ENCODE data around the gene VIL1. TPM values are rescaled to one million over a fixed set of nuclear protein-coding genes. Genes with fewer than 3 reads are reported as not detected.

Gene VIL1
- total and polyA plus RNA-seq, 2 of the 13 experiments (the other 11 are each of a cell fraction or from before 2014, with no cell fraction given), result 287 to 301 TPM

DNA sequence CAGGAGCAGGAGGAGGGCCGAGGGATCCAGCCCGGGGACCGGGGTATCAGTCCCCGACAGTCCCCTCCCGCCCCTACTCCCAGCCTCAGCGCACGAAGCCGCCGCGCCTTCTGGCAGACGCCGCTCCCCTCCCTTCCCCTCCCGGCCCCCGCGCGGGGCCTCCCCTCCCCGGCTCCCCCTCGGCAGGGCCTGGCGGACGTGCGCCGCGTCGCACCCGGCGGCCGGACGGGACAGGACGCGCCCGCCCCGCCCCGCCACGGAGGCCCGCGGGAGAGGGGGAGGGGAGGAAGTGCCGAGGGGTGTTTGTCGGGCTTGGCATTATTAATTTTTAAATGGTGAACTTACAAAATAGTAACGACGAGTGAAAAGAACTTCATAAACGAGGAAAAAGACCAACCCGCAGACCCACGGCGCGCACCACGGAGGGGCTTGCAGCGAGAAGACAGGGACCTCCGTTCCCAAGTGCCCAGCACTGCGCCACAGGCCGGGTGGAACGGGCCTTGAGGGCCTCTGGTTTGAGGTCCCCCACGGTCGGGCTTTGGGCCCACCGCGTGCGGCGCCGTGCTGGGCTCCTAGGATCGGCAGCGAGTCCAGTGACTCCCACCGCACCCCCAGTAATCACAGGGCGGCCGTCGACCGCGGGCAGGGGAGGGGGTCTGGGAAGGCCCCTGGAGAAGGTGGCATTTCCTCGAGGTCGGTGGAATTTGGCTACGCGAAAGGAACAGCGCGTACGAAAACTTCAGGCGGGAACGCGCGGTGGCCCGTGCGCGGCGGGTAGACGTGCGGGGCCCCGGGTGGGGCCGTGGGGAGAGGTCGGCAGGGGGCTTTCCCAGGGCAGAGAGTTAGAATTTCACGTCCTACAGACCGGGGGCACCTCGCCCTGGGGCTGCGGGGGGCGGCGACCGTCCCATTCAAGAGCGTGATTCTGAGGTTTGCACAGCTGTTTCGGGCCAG lies 20.2 kb upstream of the VIL1 start (continued):
- TF ChIP-seq, protein P1, sequence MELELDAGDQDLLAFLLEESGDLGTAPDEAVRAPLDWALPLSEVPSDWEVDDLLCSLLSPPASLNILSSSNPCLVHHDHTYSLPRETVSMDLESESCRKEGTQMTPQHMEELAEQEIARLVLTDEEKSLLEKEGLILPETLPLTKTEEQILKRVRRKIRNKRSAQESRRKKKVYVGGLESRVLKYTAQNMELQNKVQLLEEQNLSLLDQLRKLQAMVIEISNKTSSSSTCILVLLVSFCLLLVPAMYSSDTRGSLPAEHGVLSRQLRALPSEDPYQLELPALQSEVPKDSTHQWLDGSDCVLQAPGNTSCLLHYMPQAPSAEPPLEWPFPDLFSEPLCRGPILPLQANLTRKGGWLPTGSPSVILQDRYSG (CRISPR knock-in tag; IDR thresholded peaks at IDR 0.05), result no peak
- no peak for TF ChIP-seq POLR2AphosphoS2 (IDR thresholded peaks at IDR 0.05; ENCODE audit: low read depth, low read length)
- TF ChIP-seq MYNN (CRISPR knock-in tag; IDR thresholded peaks at IDR 0.05; ENCODE audit: low read depth), result no peak
- TF ChIP-seq TERF1 (CRISPR knock-in tag; IDR thresholded peaks at IDR 0.05), result peak; percentile 34; the same call in 1 of the 2 replicates
- peak; percentile 33 for TF ChIP-seq MED1 (CRISPR knock-in tag; IDR thresholded peaks at IDR 0.05)
- TF ChIP-seq ZNF33A (CRISPR knock-in tag; IDR thresholded peaks at IDR 0.05; ENCODE audit: borderline replicate concordance), result no peak; the same call in 1 of the 2 replicates
- TF ChIP-seq IRF2 (CRISPR knock-in tag; IDR thresholded peaks at IDR 0.05), result no peak
- TF ChIP-seq BORCS8-MEF2B (CRISPR knock-in tag; IDR thresholded peaks at IDR 0.05), result no peak
- TF ChIP-seq HHEX (CRISPR knock-in tag; IDR thresholded peaks at IDR 0.05), result no peak
- TF ChIP-seq, protein P2, sequence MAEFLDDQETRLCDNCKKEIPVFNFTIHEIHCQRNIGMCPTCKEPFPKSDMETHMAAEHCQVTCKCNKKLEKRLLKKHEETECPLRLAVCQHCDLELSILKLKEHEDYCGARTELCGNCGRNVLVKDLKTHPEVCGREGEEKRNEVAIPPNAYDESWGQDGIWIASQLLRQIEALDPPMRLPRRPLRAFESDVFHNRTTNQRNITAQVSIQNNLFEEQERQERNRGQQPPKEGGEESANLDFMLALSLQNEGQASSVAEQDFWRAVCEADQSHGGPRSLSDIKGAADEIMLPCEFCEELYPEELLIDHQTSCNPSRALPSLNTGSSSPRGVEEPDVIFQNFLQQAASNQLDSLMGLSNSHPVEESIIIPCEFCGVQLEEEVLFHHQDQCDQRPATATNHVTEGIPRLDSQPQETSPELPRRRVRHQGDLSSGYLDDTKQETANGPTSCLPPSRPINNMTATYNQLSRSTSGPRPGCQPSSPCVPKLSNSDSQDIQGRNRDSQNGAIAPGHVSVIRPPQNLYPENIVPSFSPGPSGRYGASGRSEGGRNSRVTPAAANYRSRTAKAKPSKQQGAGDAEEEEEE (CRISPR knock-in tag; IDR thresholded peaks at IDR 0.05; ENCODE audit: borderline replicate concordance), result no peak
- TF ChIP-seq SRSF9 (IDR thresholded peaks at IDR 0.05; ENCODE audit: borderline replicate concordance, insufficient read depth, low read depth, low read length, poor library complexity, severe bottlenecking), result no peak
- TF ChIP-seq SAFB2 (CRISPR knock-in tag; IDR thresholded peaks at IDR 0.05; ENCODE audit: borderline replicate concordance, low read depth), result no peak; the same call in 1 of the 2 replicates
- no peak for TF ChIP-seq FOXK2 (IDR thresholded peaks at IDR 0.05)
- TF ChIP-seq SP2 (CRISPR knock-in tag; IDR thresholded peaks at IDR 0.05), result no peak
- TF ChIP-seq ZNF451 (CRISPR knock-in tag; IDR thresholded peaks at IDR 0.05), result no peak
- no peak for TF ChIP-seq ZBTB10 (CRISPR knock-in tag; IDR thresholded peaks at IDR 0.05; ENCODE audit: borderline replicate concordance)
- no peak for TF ChIP-seq MIER3 (CRISPR knock-in tag; IDR thresholded peaks at IDR 0.05; ENCODE audit: borderline replicate concordance)
- peak; percentile 37 for TF ChIP-seq DBP (CRISPR knock-in tag; IDR thresholded peaks at IDR 0.05; ENCODE audit: not compliant biosample characterization)
- TF ChIP-seq RORA (CRISPR knock-in tag; IDR thresholded peaks at IDR 0.05), result no peak
- TF ChIP-seq MLX (CRISPR knock-in tag; IDR thresholded peaks at IDR 0.05), result no peak
- 0 out of 2 replicates have a peak, but pooled peaks have one; percentile 8 for TF ChIP-seq ZNF761 (CRISPR knock-in tag; conservative IDR thresholded peaks at IDR 0.05)

All from HepG2 (cell line).